ENCODE measurements around the gene TRAF3. TPM values are rescaled to one million over a fixed set of nuclear protein-coding genes. Genes with fewer than 3 reads are reported as not detected.
A peak's percentile ranks its signal among the peaks of the same experiment; 100 is the strongest.

TRAF3 gene
- total RNA-seq, 4 donors from 2014 or later: 5.5 to 14.7 (median 6.9) TPM

DNA sequence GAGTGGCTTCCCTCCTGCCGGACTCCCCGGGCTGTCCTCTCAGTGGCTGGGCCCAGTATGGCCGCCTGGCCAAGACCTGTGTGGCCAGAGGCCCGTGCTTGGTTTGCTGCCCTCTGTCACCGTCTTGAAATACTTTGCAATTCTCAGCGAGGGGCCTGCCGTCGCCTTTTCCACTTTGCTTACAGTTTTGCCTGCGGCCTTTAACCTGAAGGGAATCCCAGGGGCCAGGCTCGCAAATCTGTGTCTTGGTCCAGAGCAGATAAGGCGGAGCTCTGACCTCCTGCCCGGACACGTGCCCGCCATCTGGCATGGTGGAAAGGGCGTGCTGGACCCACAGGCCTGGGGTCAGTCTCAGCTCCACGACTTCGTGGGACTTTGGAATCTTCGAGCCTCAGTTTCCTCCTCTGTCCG is 134.3 kb downstream of the TRAF3 start:
- no peak for ATAC-seq
- Histone ChIP-seq H3K4me1 (no peaks in the 10 kb centered on the region), H3K4me3 (no peak overlapping the region), H3K27me3 (no peaks in the 10 kb centered on the region), H3K27ac (no peak overlapping the region), H3K9me3 (no peaks in the 10 kb centered on the region), H3K36me3 (no peaks in the 10 kb centered on the region)
- in situ Hi-C loops (cut with MboI; ENCODE audit: low sequenced_read_pairs in 4 of 4): loop anchor here in 3 of 4 donors (10.0 to 25.0 kb wide), 3 partner anchors 137 to 224 kb away; partner anchors contain the start of gene TRAF3 (in 1 of the 3)
- intact Hi-C loops (cut with DNase I; ENCODE audit: low total_unique reads): loop anchor here (10.0 kb wide), 1 partner anchor 387 kb away; no protein-coding TSS in a partner anchor
- DNase-seq: no peak
- TF ChIP-seq, protein P1, sequence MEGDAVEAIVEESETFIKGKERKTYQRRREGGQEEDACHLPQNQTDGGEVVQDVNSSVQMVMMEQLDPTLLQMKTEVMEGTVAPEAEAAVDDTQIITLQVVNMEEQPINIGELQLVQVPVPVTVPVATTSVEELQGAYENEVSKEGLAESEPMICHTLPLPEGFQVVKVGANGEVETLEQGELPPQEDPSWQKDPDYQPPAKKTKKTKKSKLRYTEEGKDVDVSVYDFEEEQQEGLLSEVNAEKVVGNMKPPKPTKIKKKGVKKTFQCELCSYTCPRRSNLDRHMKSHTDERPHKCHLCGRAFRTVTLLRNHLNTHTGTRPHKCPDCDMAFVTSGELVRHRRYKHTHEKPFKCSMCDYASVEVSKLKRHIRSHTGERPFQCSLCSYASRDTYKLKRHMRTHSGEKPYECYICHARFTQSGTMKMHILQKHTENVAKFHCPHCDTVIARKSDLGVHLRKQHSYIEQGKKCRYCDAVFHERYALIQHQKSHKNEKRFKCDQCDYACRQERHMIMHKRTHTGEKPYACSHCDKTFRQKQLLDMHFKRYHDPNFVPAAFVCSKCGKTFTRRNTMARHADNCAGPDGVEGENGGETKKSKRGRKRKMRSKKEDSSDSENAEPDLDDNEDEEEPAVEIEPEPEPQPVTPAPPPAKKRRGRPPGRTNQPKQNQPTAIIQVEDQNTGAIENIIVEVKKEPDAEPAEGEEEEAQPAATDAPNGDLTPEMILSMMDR (IDR thresholded peaks at IDR 0.05 in 4 of 5, conservative IDR thresholded peaks at IDR 0.05 in 1 of 5): no peak
- no peak for TF ChIP-seq POLR2A (IDR thresholded peaks at IDR 0.05)

DNA sequence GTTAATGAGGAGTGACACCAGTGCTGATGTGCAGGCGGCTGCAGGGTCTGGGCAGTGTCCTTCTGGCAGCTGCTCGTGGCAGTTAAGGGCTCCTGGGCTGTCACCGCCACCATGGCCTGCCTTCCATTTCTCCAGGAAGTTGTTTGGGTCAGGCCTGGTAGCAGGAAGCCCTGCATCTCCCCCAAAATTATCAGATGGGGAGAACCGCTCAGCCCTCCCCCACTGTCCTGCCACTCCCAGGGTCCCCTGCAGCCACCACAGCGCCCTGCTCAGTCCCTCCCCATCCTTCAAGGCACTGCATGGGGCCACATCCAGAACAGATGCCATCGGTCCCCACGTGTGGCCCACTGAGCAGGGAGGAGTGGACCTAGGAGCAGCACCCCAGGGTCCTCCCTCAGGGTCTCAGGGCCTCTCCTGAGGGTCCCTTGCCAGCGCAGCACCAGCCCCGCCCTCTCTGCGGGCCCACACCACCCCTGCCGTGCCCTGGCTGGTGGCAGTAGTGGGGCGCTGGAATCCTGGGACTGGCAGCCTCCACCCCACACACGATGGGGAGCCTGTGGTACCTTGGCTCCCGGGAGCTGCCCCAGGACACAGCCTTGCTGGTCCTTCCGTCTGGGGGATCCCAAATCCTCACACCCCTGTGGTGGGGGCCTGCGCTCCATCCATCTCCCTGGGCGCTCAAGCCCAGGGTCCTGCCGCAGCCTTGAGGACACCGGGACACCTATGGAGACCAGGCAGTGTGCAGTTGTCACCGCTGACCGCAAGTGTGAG is 134.9 kb downstream of the TRAF3 start:
- intact Hi-C loops (cut with DNase I; ENCODE audit: low total_unique reads): loop anchor here (10.0 kb wide), 1 partner anchor 387 kb away; no protein-coding TSS in a partner anchor
- DNase-seq: no peak

DNA sequence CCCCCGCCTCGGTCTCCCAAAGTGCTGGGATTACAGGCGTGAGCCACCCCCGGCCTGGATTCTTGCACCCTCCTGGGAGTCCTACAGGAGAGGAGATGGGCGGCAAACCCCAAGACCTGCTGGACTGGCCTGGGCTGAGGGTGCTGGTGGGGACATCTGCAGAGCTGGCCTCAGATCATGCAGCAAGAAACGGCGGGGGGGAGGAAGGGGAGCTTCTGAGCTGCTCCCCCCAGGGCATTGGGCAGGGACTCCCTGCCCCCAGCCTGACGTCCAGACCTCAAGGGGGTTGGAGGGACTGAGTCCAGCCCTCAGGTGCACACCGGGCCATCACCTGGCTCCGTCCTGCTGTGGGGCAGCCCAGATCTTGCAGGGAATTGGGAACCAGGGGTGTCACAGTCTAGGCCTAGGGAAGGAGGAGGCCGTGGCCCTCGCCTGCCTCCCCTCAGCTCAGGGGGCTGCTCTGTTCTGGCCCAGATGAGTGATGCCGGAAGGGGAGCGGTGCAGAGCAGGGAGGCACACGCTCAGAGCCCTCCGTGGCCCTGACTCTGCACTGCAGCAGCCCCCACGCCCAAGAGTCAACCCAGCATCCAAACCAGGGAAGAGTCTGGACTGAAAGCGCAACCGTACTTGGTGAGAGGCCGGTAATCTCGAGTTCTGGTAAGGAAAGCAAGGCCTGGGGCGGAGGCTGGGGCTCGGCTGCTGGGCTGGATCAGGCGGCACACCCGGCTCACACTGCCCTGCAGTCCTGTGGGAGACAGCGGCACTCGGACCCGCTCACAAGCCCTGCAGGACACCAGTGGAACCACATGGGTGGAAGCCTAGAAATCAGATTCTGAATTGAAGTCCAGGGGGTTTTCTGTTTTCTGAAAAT is 136.3 kb downstream of the TRAF3 start:
- TF ChIP-seq POLR2A (IDR thresholded peaks at IDR 0.05): no peak
- TF ChIP-seq, protein P1 (IDR thresholded peaks at IDR 0.05 in 4 of 5, conservative IDR thresholded peaks at IDR 0.05 in 1 of 5): no peak
- DNase-seq: peak in 1 of 2 donors; percentile 4

More for the DNA sequence above, 134.9 kb downstream of the TRAF3 start:
- no peaks in the 10 kb centered on the region for H3K9me3 ChIP-seq
- no peak overlapping the region for H3K27ac ChIP-seq
- H3K36me3 ChIP-seq: no peaks in the 10 kb centered on the region
- in situ Hi-C loops (cut with MboI; ENCODE audit: low sequenced_read_pairs in 4 of 4): loop anchor here in 3 of 4 donors (10.0 to 25.0 kb wide), 3 partner anchors 137 to 225 kb away; partner anchors contain the start of gene TRAF3 (in 1 of the 3)
- no peak overlapping the region for H3K4me3 ChIP-seq
- no peak for ATAC-seq
- H3K27me3 ChIP-seq: no peaks in the 10 kb centered on the region
- no peak for TF ChIP-seq POLR2A (IDR thresholded peaks at IDR 0.05)
- TF ChIP-seq, protein P1 (IDR thresholded peaks at IDR 0.05 in 4 of 5, conservative IDR thresholded peaks at IDR 0.05 in 1 of 5): no peak
- H3K4me1 ChIP-seq: no peaks in the 10 kb centered on the region

DNA sequence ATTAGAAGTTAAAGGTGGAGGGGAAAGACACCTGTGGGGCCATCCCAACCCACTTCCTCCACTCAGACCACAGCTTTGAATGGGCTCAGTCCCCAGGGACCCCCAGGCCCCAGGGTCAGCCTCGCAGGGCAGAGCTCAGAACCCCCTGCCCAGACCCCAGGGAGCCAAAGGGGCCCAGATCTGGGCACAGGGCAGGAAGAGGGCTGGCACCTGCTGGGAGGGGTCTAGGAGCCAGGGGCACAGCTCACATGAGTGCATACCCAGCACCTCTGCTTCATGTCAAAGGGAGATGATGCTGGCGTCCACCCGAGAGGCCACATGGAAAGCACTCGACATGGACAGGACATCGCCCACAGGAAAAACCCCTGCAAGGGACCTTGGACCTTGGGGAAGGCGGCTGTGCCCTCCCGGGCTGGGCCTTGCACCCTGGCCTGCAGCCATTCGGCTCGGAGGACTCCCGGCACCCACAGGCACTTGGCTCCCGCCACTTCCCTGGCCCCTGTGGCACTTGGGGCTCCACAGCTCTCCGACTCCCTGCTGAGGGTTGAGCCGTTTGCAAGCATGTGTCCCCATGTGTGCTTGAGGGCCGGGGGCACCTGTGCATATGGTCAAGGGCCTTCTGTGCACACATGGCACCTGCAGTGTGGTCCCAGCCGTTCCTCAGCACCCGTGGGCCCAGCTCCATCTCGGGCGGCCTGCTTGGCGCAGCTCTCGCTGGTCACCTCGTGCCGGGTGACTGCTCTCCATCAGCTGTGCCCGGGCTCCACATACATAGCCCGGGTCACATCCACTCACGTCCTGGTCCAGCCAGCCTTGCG is 137.4 kb downstream of the TRAF3 start:
- in situ Hi-C loops (cut with MboI; ENCODE audit: low sequenced_read_pairs in 4 of 4): loop anchor here in 3 of 4 donors (10.0 to 25.0 kb wide), 3 partner anchors 140 to 227 kb away; partner anchors contain the start of gene TRAF3 (in 1 of the 3)
- no peak for ATAC-seq

More for the DNA sequence above, 136.3 kb downstream of the TRAF3 start:
- no peaks in the 10 kb centered on the region for H3K27me3 ChIP-seq
- no peak overlapping the region for H3K27ac ChIP-seq
- no peaks in the 10 kb centered on the region for H3K36me3 ChIP-seq
- no peak for ATAC-seq
- intact Hi-C loops (cut with DNase I; ENCODE audit: low total_unique reads): loop anchor here (10.0 kb wide), 1 partner anchor 389 kb away; no protein-coding TSS in a partner anchor
- H3K4me3 ChIP-seq: no peak overlapping the region
- H3K4me1 ChIP-seq: no peaks in the 10 kb centered on the region
- no peaks in the 10 kb centered on the region for H3K9me3 ChIP-seq
- in situ Hi-C loops (cut with MboI; ENCODE audit: low sequenced_read_pairs in 4 of 4): loop anchor here in 3 of 4 donors (10.0 to 25.0 kb wide), 3 partner anchors 139 to 226 kb away; partner anchors contain the start of gene TRAF3 (in 1 of the 3)

More for the DNA sequence above, 137.4 kb downstream of the TRAF3 start:
- no peak overlapping the region for H3K27ac ChIP-seq
- no peaks in the 10 kb centered on the region for H3K27me3 ChIP-seq
- no peaks in the 10 kb centered on the region for H3K4me1 ChIP-seq
- intact Hi-C loops (cut with DNase I; ENCODE audit: low total_unique reads): loop anchor here (10.0 kb wide), 1 partner anchor 390 kb away; no protein-coding TSS in a partner anchor
- no peaks in the 10 kb centered on the region for H3K36me3 ChIP-seq
- H3K4me3 ChIP-seq: no peak overlapping the region
- no peak for DNase-seq
- no peaks in the 10 kb centered on the region for H3K9me3 ChIP-seq
- TF ChIP-seq, protein P1 (IDR thresholded peaks at IDR 0.05 in 4 of 5, conservative IDR thresholded peaks at IDR 0.05 in 1 of 5): no peak
- TF ChIP-seq POLR2A (IDR thresholded peaks at IDR 0.05): no peak
